ENCODE data around the gene PSMC4.

The PSMC4 gene

GRCh38 chr19:40026597-40026970 is 55.6 kb downstream of the PSMC4 start:
- Histone ChIP-seq H3K4me3 (ENCODE audit: low read length) (no peak overlapping the region), H3K27ac (ENCODE audit: low read length) (no peak overlapping the region), H3K36me3 (ENCODE audit: control insufficient read depth, low read depth, low read length) (no peaks in the 10 kb centered on the region), H3K9me3 (ENCODE audit: control insufficient read depth, low read depth, low read length) (peaks cover 78% of the 10 kb centered on the region), H3K9ac (ENCODE audit: low read length) (no peak overlapping the region), H3K4me1 (ENCODE audit: control insufficient read depth, low read depth, low read length) (no peaks in the 10 kb centered on the region), H3K27me3 (ENCODE audit: control insufficient read depth, insufficient read depth, low read length) (no peaks in the 10 kb centered on the region)
